Heart left ventricle (tissue), 13 donors: Measurements from ENCODE around the gene KCTD12.

Source experiments
- CTCF ChIP-seq, 12 donors: fragments of 200-600 bp; sonication (generic) in 4 of 12; IDR thresholded peaks; one replicate each; pipeline versions ENCODE4 v1.5.0 to v1.8.0; 2018 to 2022; ENCODE audit warnings: antibody characterized with exemption in 12 of 12, mild to moderate bottlenecking in 5 of 12
- POLR2A ChIP-seq, 2 donors: fragments of 450-650 bp; IDR thresholded peaks; one replicate each; pipeline ENCODE4 v1.6.1; 2017; ENCODE audit warnings: antibody characterized with exemption in 2 of 2, mild to moderate bottlenecking in 2 of 2, moderate library complexity in 2 of 2
- donor health status: ischemic (EF 13 %, LVEDD 7.1; RV severe dilation, severe dysfunction).
- donor health status: DM: no; HTN: yes; CAD: no.
- donor health status: DM: no; HTN: no; CAD: no.
- donor health status: ischemic (EF 25% LVEDD 6.9; RV normal size, moderate dysfunction).
- donor health status: ischemic (EF 25% LVEDD 5.7; RV mildly dilated, moderate dysfunction).
- donor health status: ischemic (EF 35%, LVEDD 5.7; RV mildly dilated, moderate dysfunction).
- donor health status: nonischemic (EF 11% LVEDD 7.7; RV severe dilation, severe dysfunction).
- donor health status: DM: yes; HTN: yes; CAD: no.
- donor health status: PGD.
- donor health status: ischemic (EF 29% LVEDD 5.4; RV normal size, mild dysfunction).
- donor health status: nonischemic (EF 23%, LVEDD 6.1; RV moderate dilation, normal function).

DNA sequence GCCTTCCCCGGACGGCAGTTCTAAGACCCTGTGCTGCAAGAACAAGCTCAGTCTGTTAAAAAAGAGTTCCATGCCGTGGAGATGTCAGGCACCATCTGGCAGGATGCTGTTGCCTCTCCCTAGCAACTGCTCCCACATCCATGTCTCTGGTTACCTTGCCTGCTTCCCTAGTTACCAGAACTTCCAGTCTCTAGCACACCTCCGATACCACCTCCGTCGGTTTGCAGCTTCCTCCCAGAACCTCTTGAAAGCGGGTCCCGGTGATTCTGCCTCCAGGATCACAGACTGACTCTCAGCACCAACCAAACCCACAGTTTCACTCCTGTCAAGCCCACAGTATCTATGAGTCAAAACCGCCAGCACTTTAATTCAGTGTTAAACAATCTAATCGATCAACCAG is 55.4 kb downstream of the KCTD12 start:
- no peak for TF ChIP-seq CTCF (IDR thresholded peaks at IDR 0.05)
- no peak for TF ChIP-seq POLR2A (IDR thresholded peaks at IDR 0.05)
